NT2/D1 (cell line): ENCODE results near the gene TRIL.

Source experiments
- SUZ12 ChIP-seq: IDR thresholded peaks from 2 replicates; pipeline ENCODE4 v1.6.1; 2011; ENCODE audit not compliant: insufficient read length, insufficient read depth; ENCODE audit errors: extremely low read depth
- YY1 ChIP-seq: IDR thresholded peaks from 2 replicates; pipeline ENCODE4 v1.6.1; 2011; ENCODE audit not compliant: insufficient read length, insufficient read depth
- ZNF274 ChIP-seq: IDR thresholded peaks from 2 replicates; pipeline ENCODE4 v1.6.1; 2011; ENCODE audit warnings: mild to moderate bottlenecking, low read depth, low read length

GRCh38 chr7:28958235-28958979 lies at the start of gene TRIL:
- no peak for TF ChIP-seq YY1
- TF ChIP-seq SUZ12, result no peak
- no peak for TF ChIP-seq ZNF274
